ENCODE data around the gene FIBCD1.

FIBCD1 gene

DNA sequence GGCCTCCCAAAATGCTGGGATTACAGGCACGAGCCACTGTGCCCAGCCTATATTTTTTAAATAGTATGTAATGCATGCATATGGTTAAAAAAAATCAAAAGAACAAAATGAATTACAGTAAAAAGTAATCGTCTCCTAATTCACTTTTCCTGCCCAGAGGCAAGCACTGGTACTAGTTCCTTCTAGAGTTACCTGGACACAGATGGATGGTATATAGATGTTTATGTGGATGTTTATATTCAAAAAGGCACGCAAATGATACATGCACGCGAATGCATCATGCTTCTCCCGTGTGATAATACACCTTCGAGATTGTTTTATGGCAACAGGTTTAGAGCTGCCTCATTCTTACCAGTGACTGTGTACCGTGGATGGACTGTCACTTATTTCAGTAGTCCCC lies 82.6 kb downstream of the FIBCD1 start:
- no peak for DNase-seq

DNA sequence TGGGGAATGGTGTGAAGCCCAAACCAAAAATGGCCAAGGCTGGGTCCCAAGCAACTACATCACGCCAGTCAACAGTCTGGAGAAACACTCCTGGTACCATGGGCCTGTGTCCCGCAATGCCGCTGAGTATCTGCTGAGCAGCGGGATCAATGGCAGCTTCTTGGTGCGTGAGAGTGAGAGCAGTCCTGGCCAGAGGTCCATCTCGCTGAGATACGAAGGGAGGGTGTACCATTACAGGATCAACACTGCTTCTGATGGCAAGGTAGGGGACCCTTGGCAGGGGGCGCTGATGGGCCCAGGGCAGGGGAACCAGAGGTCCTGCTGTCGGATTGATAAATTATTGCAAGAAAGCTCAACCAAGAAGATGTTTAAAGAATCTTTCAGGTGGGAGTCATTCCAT lies 84.2 kb downstream of the FIBCD1 start:
- no peak for DNase-seq

DNA sequence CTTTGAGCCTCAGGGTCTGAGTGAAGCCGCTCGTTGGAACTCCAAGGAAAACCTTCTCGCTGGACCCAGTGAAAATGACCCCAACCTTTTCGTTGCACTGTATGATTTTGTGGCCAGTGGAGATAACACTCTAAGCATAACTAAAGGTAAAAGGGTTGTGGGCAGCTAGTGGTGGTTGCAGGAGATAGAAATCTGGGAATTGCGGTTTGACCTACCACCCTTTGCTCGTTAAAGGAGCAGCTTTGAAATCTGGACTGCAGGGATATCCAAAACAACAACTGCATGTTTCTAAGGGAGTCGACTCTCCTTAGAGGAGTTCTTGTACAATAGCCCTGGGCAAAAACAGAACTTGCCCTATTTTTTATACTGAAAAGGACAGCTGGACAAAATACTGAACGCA lies 85.0 kb downstream of the FIBCD1 start:
- DNase-seq: no peak

DNA sequence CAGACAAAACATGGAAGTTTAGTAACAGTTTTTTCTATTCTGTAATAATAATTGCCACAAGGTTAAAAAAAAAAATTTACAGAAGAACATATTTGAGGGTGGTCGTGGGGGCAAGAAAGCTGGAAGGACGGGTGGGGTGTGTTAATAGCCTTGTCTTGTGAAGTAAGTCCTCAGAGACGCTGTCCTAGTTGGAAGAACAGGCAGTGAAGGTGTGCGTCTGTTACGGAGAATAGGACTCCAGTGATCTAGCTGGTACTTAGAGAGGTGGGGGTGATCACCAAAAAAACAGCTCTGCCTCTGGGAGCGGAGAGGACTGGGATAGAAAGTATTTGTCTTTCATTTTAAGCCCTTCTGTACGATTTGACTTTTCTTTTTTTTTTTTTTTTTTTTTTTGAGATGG lies 86.2 kb downstream of the FIBCD1 start:
- DNase-seq: no peak

Measured in NCI-H1930 (cell line).